H1 (cell line): ENCODE data around the gene CRK. TPM values are rescaled to one million over a fixed set of nuclear protein-coding genes. Genes with fewer than 3 reads are reported as not detected.

Experiments used
- CTCF ChIA-PET: fragments of 300-600 bp; sonication (Branson Sonifier 250); formaldehyde crosslinking; loops from one replicate; lab custom pipeline; 2021; ENCODE audit not compliant: partially characterized antibody; lab: Charles Lee
- POLR2A ChIA-PET: fragments of 300-600 bp; sonication (Branson Sonifier 250); formaldehyde crosslinking; loops from one replicate; lab custom pipeline; 2021; ENCODE audit warnings: inconsistent platforms; ENCODE audit not compliant: partially characterized antibody; lab: Charles Lee
- DNase-seq, 2 experiments: peaks; one replicate each; pipeline versions ENCODE4 v3.0.0 to v3.0.0-alpha.2; 2010 to 2022; ENCODE audit warnings: low spot score in 2 of 2, low read depth in 1 of 2, mixed read lengths in 1 of 2
- FAIRE-seq: peaks from 2 replicates; lab custom pipeline; 2011; peaks lifted over from hg19 to GRCh38; lab: Jason Lieb, UNC
- H2AFZ ChIP-seq: 2 replicates; pipeline ENCODE4 v1.8.1; 2012; ENCODE audit warnings: low read length, inconsistent platforms
- H2AK5ac ChIP-seq: 2 replicates; pipeline ENCODE4 v1.6.1; 2013; ENCODE audit warnings: low read depth, low read length
- H2BK120ac ChIP-seq: replicated peaks from 2 replicates; pipeline ENCODE3; 2013; ENCODE audit warnings: low read depth, low read length, inconsistent platforms
- H2BK12ac ChIP-seq: 2 replicates; pipeline ENCODE4 v1.6.1; 2013; ENCODE audit warnings: low read depth, low read length
- H2BK15ac ChIP-seq: 2 replicates; pipeline ENCODE4 v1.6.1; 2013; ENCODE audit warnings: low read length
- H2BK20ac ChIP-seq: 2 replicates; pipeline ENCODE4 v1.6.1; 2013; ENCODE audit warnings: low read length
- H2BK5ac ChIP-seq: 2 replicates; pipeline ENCODE4 v1.6.1; 2013; ENCODE audit warnings: low read depth, low read length
- H3K14ac ChIP-seq: 2 replicates; pipeline ENCODE4 v1.6.1; 2013; ENCODE audit warnings: inconsistent platforms; ENCODE audit not compliant: insufficient read length
- H3K18ac ChIP-seq: 2 replicates; pipeline ENCODE4 v1.6.1; 2013; ENCODE audit warnings: low read length; ENCODE audit errors: extremely low read depth
- H3K23ac ChIP-seq: 2 replicates; pipeline ENCODE4 v1.6.1; 2013; ENCODE audit warnings: inconsistent platforms; ENCODE audit not compliant: insufficient read length
- H3K23me2 ChIP-seq: 2 replicates; pipeline ENCODE4 v1.6.1; 2013; ENCODE audit warnings: low read depth, low read length
- H3K27ac ChIP-seq: 2 replicates; pipeline ENCODE4 v1.6.1; 2011; ENCODE audit warnings: low read depth, low read length, inconsistent platforms
- H3K27me3 ChIP-seq, 4 experiments: replicated peaks in 1 of 4; 1 replicate in 1 of 4; 2 replicates in 3 of 4; pipeline versions ENCODE4 v1.6.1 to v1.8.1; 2011 to 2013; ENCODE audit warnings: low read length in 3 of 4, mild to moderate bottlenecking in 3 of 4, inconsistent platforms in 2 of 4, mixed read lengths in 2 of 4, moderate library complexity in 1 of 4; ENCODE audit not compliant: control insufficient read depth in 3 of 4, insufficient read depth in 3 of 4; ENCODE audit errors: extremely low read depth in 1 of 4
- H3K36me3 ChIP-seq, 4 experiments: 2 replicates each; pipeline versions ENCODE4 v1.6.1 to v1.8.1; 2011 to 2013; ENCODE audit warnings: mild to moderate bottlenecking in 4 of 4, low read length in 3 of 4, moderate library complexity in 2 of 4, control low read depth in 1 of 4, inconsistent platforms in 1 of 4; ENCODE audit not compliant: insufficient read depth in 4 of 4, control insufficient read depth in 2 of 4
- H3K4ac ChIP-seq: replicated peaks from 2 replicates; pipeline ENCODE3; 2013; ENCODE audit warnings: low read length, low read depth, mixed read lengths, inconsistent platforms; ENCODE audit not compliant: insufficient read length
- H3K4me1 ChIP-seq, 4 experiments: replicated peaks in 1 of 4; 1 replicate in 1 of 4; 2 replicates in 3 of 4; pipeline versions ENCODE4 v1.6.1 to v1.8.1; 2011 to 2013; ENCODE audit warnings: low read length in 3 of 4, inconsistent platforms in 2 of 4, mixed read lengths in 1 of 4; ENCODE audit not compliant: insufficient read depth in 4 of 4, control insufficient read depth in 3 of 4
- H3K4me2 ChIP-seq, 2 experiments: 2 replicates each; pipeline versions ENCODE4 v1.6.1 to v1.8.1; 2011 to 2013; ENCODE audit warnings: low read depth in 2 of 2, low read length in 2 of 2, control low read depth in 1 of 2, inconsistent platforms in 1 of 2, mild to moderate bottlenecking in 1 of 2; ENCODE audit not compliant: insufficient read depth in 1 of 2
- H3K4me3 ChIP-seq, 4 experiments: fragments of 200-600, 300-600 bp in 1 of 4; sonication (generic), shearing (Covaris generic), sonication (Bioruptor Twin) in 1 of 4; 2 replicates each; pipeline versions ENCODE4 v1.5.1 to v1.8.1; 2011 to 2016; ENCODE audit warnings: low read length in 4 of 4, low read depth in 3 of 4, control low read depth in 2 of 4, inconsistent platforms in 2 of 4, mild to moderate bottlenecking in 2 of 4, mixed read lengths in 1 of 4, moderate library complexity in 1 of 4; ENCODE audit not compliant: insufficient read depth in 2 of 4; ENCODE audit errors: extremely low read depth in 1 of 4
- H3K56ac ChIP-seq: replicated peaks from 2 replicates; pipeline ENCODE3; 2013; ENCODE audit warnings: low read depth, mild to moderate bottlenecking, mixed read lengths, low read length, inconsistent platforms; ENCODE audit not compliant: insufficient read length
- H3K79me1 ChIP-seq: 2 replicates; pipeline ENCODE4 v1.6.1; 2013; ENCODE audit warnings: low read depth, low read length, control low read depth
- H3K79me2 ChIP-seq, 2 experiments: 2 replicates each; pipeline versions ENCODE4 v1.6.1 to v1.8.1; 2012 to 2013; ENCODE audit warnings: low read length in 2 of 2, mild to moderate bottlenecking in 2 of 2, inconsistent platforms in 1 of 2; ENCODE audit not compliant: insufficient read depth in 2 of 2, control insufficient read depth in 1 of 2
- H3K9ac ChIP-seq, 4 experiments: replicated peaks in 1 of 4; 1 replicate in 1 of 4; 2 replicates in 3 of 4; pipeline versions ENCODE4 v1.6.1 to v1.8.1; 2011 to 2013; ENCODE audit warnings: low read depth in 3 of 4, low read length in 3 of 4, control low read depth in 2 of 4, mild to moderate bottlenecking in 2 of 4, moderate library complexity in 2 of 4, inconsistent platforms in 1 of 4; ENCODE audit errors: extremely low read depth in 1 of 4
- H3K9me3 ChIP-seq, 2 experiments: 2 replicates each; pipeline versions ENCODE4 v1.6.1 to v1.8.1; 2012 to 2013; ENCODE audit warnings: mild to moderate bottlenecking in 2 of 2, moderate library complexity in 2 of 2, control low read depth in 1 of 2, inconsistent platforms in 1 of 2, low read depth in 1 of 2, low read length in 1 of 2, mixed read lengths in 1 of 2; ENCODE audit not compliant: insufficient read depth in 2 of 2
- H4K20me1 ChIP-seq, 2 experiments: replicated peaks in 1 of 2; 2 replicates each; pipeline versions ENCODE3 to v1.8.1; 2011 to 2013; ENCODE audit warnings: inconsistent platforms in 2 of 2, low read length in 2 of 2, mild to moderate bottlenecking in 1 of 2; ENCODE audit not compliant: insufficient read depth in 2 of 2, control insufficient read depth in 1 of 2
- H4K5ac ChIP-seq: 2 replicates; pipeline ENCODE4 v1.6.1; 2013; ENCODE audit warnings: low read length, low read depth, mixed read lengths, inconsistent platforms; ENCODE audit not compliant: insufficient read length
- H4K8ac ChIP-seq: 2 replicates; pipeline ENCODE4 v1.8.0; 2013; ENCODE audit warnings: mild to moderate bottlenecking, moderate library complexity, low read length, inconsistent platforms; ENCODE audit not compliant: insufficient read depth; ENCODE audit errors: extremely low read depth
- H4K91ac ChIP-seq: replicated peaks from 2 replicates; pipeline ENCODE3; 2013; ENCODE audit warnings: low read length, mixed read lengths, inconsistent platforms; ENCODE audit not compliant: insufficient read length
- CBX8 ChIP-seq: fragments of 300-800, 300-1000 bp; sonication (generic); IDR thresholded peaks from 2 replicates; pipeline ENCODE4 v1.7.1; 2016; ENCODE audit warnings: low read depth, low read length, borderline replicate concordance
- CHD2 ChIP-seq: IDR thresholded peaks from 2 replicates; pipeline ENCODE4 v1.6.1; 2012; ENCODE audit warnings: low read length, improper control_type of control experiment
- HDAC6 ChIP-seq: IDR thresholded peaks from one replicate; pipeline ENCODE4 v1.7.1; 2012; ENCODE audit warnings: low read depth, mild to moderate bottlenecking, inconsistent platforms, low read length, moderate library complexity
- KDM5A ChIP-seq: fragments of 200-600 bp; IDR thresholded peaks from 2 replicates; pipeline ENCODE4 v1.7.1; 2012; ENCODE audit warnings: mild to moderate bottlenecking, low read length, inconsistent platforms, mixed read lengths
- PHF8 ChIP-seq: fragments of 200-600 bp; sonication (generic); conservative IDR thresholded peaks from 2 replicates; pipeline ENCODE4 v1.7.1; 2012; ENCODE audit warnings: low read depth, mild to moderate bottlenecking, inconsistent platforms, low read length, moderate library complexity
- RNF2 ChIP-seq: fragments of 200-900, 300-1000 bp; sonication (generic); IDR thresholded peaks from 2 replicates; pipeline ENCODE4 v1.7.1; 2016; ENCODE audit warnings: borderline replicate concordance, low read depth, mild to moderate bottlenecking, antibody characterized with exemption, low read length; ENCODE audit not compliant: poor library complexity, severe bottlenecking; ENCODE audit errors: missing control alignments
- RXRA ChIP-seq: IDR thresholded peaks from 2 replicates; pipeline ENCODE4 v1.6.1; 2011; ENCODE audit warnings: low read depth, mild to moderate bottlenecking, low read length, moderate library complexity; ENCODE audit not compliant: insufficient read depth
- SIN3A ChIP-seq, 2 experiments: IDR thresholded peaks in 1 of 2; conservative IDR thresholded peaks in 1 of 2; 2 replicates each; pipeline ENCODE4 v1.6.1; 2011 to 2012; ENCODE audit warnings: low read length in 2 of 2, improper control_type of control experiment in 1 of 2, low read depth in 1 of 2, mild to moderate bottlenecking in 1 of 2
- SIRT6 ChIP-seq: IDR thresholded peaks from one replicate; pipeline ENCODE4 v1.7.1; 2012; ENCODE audit warnings: low read length, inconsistent platforms
- SP4 ChIP-seq: IDR thresholded peaks from 2 replicates; pipeline ENCODE4 v1.6.1; 2012; ENCODE audit warnings: low read length, inconsistent platforms
- WGBS, 2 experiments: shearing (Covaris generic) in 1 of 2; methylation state at CpG; one replicate each; pipeline versions ENCODE4 v1.1.6 to v1.1.7; 2013 to 2015; ENCODE audit warnings: low lambda C conversion rate in 2 of 2, mixed read lengths in 2 of 2, inconsistent platforms in 1 of 2, low coverage in 1 of 2, missing lambda C conversion rate in 1 of 2; ENCODE audit not compliant: insufficient replicate concordance in 2 of 2, insufficient coverage in 1 of 2, insufficient read length in 1 of 2; ENCODE audit errors: extremely low coverage in 1 of 2, missing lambda C conversion rate in 1 of 2; 5-methylcytosine and 5-hydroxymethylcytosine counted together
- polyA plus RNA-seq, 7 experiments: library from polyadenylated mRNA; depleted of rRNA in 3 of 7; stranded (reverse) in 5 of 7; unstranded in 2 of 7; fragments of >200 nt in 5 of 7; fragments of 200-250 nt in 2 of 7; gene quantifications; 1 replicate in 5 of 7; 2 replicates in 1 of 7; 4 replicates in 1 of 7; pipeline versions ENCODE4 v1.2.1 to v1.2.3, GENCODE V29; 2011 to 2013; ENCODE audit warnings: missing spikeins in 2 of 7, mixed read lengths in 2 of 7
- total RNA-seq: library from RNA; stranded (reverse); fragmentation: NEBNext Ultra II Directional; extraction: Animal tissue kit (Norgen Biotek cat#: 25700); gene quantifications from 2 replicates; pipeline ENCODE4 v1.2.1, GENCODE V29; 2021

Gene CRK
- total and polyA plus RNA-seq, 2 of the 8 experiments (the other 6 are each of a cell fraction or from before 2014, with no cell fraction given): 32.8 to 57.1 TPM

DNA sequence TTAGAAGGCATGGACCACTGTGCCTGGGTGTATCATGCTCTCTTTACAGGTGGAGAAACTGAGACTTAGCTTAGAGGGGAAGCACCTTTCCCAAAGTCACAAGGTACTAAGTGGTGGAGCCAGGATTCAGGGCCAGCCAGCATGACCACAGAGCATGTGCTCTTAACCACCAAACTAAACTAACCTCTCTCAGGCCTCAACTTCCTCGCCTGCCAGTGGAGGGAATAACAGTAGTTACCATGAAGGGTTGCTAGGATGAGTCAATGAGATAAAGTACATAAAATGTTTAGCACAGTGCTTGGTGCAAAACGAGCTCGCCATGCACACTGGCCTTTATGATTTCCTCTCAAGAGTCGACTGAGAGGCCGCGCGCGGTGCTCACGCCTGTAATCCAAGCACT, 42.8 kb upstream of the CRK start:
- H2BK5ac ChIP-seq: no peak overlapping the region
- no peak overlapping the region for H2BK120ac ChIP-seq
- H3K18ac ChIP-seq: no peak overlapping the region
- no peaks in the 10 kb centered on the region for H4K20me1 ChIP-seq
- no peak overlapping the region for H4K5ac ChIP-seq
- no peak overlapping the region for H2AFZ ChIP-seq
- no peaks in the 10 kb centered on the region for H3K9me3 ChIP-seq
- H3K4me1 ChIP-seq: no peaks in the 10 kb centered on the region
- no peak for TF ChIP-seq RNF2
- no peak for TF ChIP-seq PHF8
- TF ChIP-seq CHD2: no peak
- no peak for TF ChIP-seq SIN3A (conservative IDR thresholded peaks at IDR 0.05 in 1 of 2, IDR thresholded peaks at IDR 0.05 in 1 of 2; ENCODE audit: low read depth in 1 of 2, low read length in 2 of 2)
- no peak for TF ChIP-seq KDM5A
- no peak for TF ChIP-seq SIRT6
- no peak for TF ChIP-seq CBX8
- no peak for TF ChIP-seq SP4
- no peak for TF ChIP-seq RXRA
- no peak for TF ChIP-seq HDAC6
- H4K91ac ChIP-seq: no peak overlapping the region
- no peak overlapping the region for H2BK15ac ChIP-seq
- POLR2A ChIA-PET: interaction anchor here (1.5 to 2.9 kb wide), 3 partner anchors 11 to 99 kb away, joined by 3 to 15 read pairs (median 6); partner anchors contain the start of genes INPP5K and YWHAE
- WGBS, 2 experiments: 84% methylated on average over 9 of the region's 9 CpGs; no CpG with 5 or more reads in 1 of the 2 experiments
- FAIRE-seq (no peak), DNase-seq (no peak)
- no peak overlapping the region for H3K4me2 ChIP-seq
- H3K14ac ChIP-seq: no peak overlapping the region
- no peak overlapping the region for H2BK20ac ChIP-seq
- H3K23me2 ChIP-seq: no peaks in the 10 kb centered on the region
- H3K79me2 ChIP-seq: no peaks in the 10 kb centered on the region
- peaks cover 0 to 5% (median 0%) of the 10 kb centered on the region in 4 experiments; a peak in 2 of 8 replicates for H3K36me3 ChIP-seq
- no peak overlapping the region for H3K23ac ChIP-seq
- H3K79me1 ChIP-seq: no peaks in the 10 kb centered on the region
- no peak overlapping the region for H2AK5ac ChIP-seq
- no peak overlapping the region for H2BK12ac ChIP-seq
- no peak overlapping the region for H4K8ac ChIP-seq
- H3K4ac ChIP-seq: no peak overlapping the region
- CTCF ChIA-PET: interaction anchor here (0.9 to 3.8 kb wide), 4 partner anchors 12 to 134 kb away, joined by 5 to 26 read pairs (median 8); no protein-coding TSS in a partner anchor
- no peak overlapping the region for H3K4me3 ChIP-seq
- no peak overlapping the region for H3K9ac ChIP-seq
- no peak overlapping the region for H3K56ac ChIP-seq
- no peak overlapping the region for H3K27ac ChIP-seq
- no peaks in the 10 kb centered on the region for H3K27me3 ChIP-seq
